NK-92 treated with Interleukin-12 subunit alpha and Interleukin-12 subunit beta, amount 100 ng/mL, for 24 hours (cell line): Measurements from ENCODE around the gene ITSN1.

Experiments used
- DNase-seq: peaks from one replicate; lab custom pipeline; 2025; lab: John Stamatoyannopoulos, UW

ITSN1 gene

DNA sequence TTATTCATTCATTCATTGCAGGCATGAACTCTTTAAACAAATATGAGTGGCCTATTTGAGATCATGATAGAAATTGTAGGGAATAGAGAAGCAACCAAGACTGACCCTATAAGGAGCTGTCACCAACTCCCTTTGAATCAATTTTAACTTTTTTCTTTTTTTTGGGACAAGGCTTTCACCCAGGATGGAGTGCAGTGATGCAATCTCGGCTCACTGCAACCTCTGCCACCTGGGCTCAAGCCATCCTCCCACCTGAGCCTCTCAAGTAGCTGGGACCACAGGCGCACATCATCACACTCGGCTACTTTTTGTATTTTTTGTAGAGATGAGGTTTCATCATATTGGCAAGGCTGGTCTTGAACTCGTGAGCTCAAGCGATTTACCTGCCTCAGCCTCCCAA, 290.4 kb downstream of the ITSN1 start:
- DNase-seq: no peak

DNA sequence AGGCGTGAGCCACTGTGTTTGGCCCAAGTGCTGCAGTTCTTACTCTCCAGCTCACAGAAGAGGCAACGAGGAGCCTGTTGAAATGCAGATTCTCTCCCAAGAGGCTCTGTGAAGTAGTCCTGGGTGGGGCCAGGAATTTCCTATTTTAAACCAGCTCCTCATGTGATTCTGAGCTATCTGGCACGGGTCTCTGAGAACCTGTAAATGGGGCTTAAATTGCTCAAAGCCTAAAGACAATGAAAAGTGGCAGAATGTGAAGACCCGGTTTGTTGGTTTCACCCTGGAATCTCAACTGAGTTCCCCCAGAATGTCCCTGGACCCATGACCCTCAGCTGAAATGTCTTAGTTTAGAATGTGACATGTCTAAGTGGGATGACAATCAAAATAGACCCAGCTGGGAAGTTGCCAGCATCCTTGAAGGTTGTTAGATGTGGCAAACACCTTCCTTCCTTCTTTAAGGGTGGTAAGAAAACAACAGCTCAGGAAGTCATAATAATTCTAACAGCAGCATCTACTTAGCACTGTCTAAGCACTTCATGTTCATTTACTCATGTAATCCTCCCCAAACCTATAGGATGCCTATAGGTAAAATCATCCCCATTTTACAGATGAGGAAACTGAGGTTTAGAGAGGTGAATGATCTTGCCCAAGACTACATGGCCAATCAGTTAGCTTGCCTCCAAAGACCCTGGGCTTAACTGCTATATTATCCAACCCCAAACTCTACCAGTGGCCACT, 294.2 kb downstream of the ITSN1 start:
- DNase-seq: no peak

GRCh38 chr21:33937146-33937545, 294.8 kb downstream of the ITSN1 start:
- DNase-seq: no peak

GRCh38 chr21:33937931-33938339, 295.6 kb downstream of the ITSN1 start:
- DNase-seq: no peak

- DNase-seq: no peak
These were observed 296.1 kb downstream of the ITSN1 start for GRCh38 chr21:33938381-33938780.

- no peak for DNase-seq
These were observed 296.9 kb downstream of the ITSN1 start for GRCh38 chr21:33939226-33939625.

DNA sequence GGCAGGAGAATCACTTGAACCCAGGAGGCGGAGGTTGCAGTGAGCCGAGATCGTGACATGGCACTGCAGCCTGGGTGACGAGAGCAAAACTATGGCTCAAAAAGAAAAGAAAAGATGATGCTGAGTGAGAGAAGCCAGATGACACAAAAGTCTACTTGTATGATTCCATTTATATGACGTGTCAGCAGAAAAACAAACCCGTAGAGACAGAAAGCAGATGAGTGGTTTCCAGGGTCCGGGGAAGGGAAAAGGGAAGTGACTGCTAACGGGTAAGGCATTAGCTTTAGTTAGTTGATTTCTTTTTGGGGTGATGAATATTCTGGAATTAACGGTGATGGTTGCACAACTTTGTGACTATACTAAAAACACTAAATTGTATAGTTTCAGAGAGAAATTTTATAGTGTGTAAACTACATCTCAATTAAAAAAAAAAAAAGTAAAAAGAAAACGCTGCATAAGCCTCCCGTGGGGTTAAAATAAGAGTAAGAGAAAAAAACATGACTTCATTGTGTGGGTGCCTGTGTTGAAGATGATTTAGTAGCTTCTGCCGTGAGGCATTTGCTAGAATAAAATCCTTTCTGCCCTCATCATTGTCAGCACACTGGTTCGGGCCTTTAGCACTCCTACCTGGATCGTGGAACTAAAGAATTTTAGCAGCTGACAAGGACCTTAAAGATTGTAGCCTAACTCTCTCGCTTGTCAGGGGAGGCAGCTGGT, 298.0 kb downstream of the ITSN1 start:
- DNase-seq: no peak

GRCh38 chr21:33940881-33941245, 298.6 kb downstream of the ITSN1 start:
- DNase-seq: no peak

DNA sequence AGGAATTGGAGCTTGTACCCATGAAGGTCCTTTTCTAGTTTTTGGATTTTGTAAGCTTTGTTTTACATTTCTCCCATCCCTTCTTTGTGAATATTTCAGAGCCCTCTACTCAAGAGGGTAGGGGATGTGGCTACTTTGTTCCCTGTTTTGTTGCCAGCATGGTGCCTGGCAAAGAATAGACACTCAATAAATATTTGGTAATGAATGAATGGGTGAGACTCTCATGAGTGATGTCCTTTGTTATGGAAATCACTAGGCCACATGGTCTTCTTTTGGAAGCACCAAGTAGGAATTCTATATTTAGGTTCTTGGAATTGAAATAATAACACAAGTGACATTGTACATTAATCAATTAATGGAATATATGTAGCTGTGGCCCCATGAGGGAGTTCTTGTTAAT, 300.1 kb downstream of the ITSN1 start:
- no peak for DNase-seq

DNA sequence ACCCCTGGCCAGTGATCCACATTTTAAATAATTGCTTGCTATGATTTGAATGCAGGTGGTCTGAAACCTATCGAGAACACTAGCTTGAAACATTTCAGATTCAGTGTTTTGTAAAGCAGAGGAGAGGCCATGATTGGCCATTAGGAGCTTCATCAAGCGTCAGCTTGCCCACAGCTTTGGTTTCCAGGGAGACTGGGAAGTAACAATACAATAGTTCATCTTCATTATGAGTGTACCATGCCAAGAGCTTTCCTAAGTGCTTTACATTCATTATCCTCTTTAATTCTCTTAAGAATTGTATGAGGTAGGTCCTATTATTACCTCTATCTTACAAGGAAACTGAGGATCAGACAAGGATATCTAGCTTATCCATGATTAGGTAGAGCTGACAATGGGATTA, 301.0 kb downstream of the ITSN1 start:
- no peak for DNase-seq

- DNase-seq: no peak
These were observed 302.0 kb downstream of the ITSN1 start for GRCh38 chr21:33944185-33944763.

GRCh38 chr21:33945652-33946270, 303.5 kb downstream of the ITSN1 start:
- no peak for DNase-seq

- peak; percentile 89 for DNase-seq
These were observed 305.3 kb downstream of the ITSN1 start for GRCh38 chr21:33947451-33948095.

- DNase-seq: peak; percentile 88
These were observed 306.0 kb downstream of the ITSN1 start for GRCh38 chr21:33948096-33948950.

GRCh38 chr21:33948951-33949444, 306.7 kb downstream of the ITSN1 start:
- peak; percentile 65 for DNase-seq
